HEK293 (cell line): ENCODE data around the gene NOC2L.
A peak's percentile ranks its signal among the peaks of the same experiment; 100 is the strongest.

Source experiments
- BCL11A ChIP-seq: fragments of 450-650 bp; formaldehyde crosslinking; IDR thresholded peaks from 2 replicates; pipeline ENCODE4 v1.5.1; 2016; ENCODE audit warnings: low read depth, missing biosample characterization, missing genetic modification characterization
- GLI2 ChIP-seq: fragments of 450-650 bp; formaldehyde crosslinking; IDR thresholded peaks from 2 replicates; pipeline ENCODE4; 2017; ENCODE audit warnings: missing biosample characterization, missing genetic modification characterization, low read depth, borderline replicate concordance
- KLF10 ChIP-seq: fragments of 450-650 bp; IDR thresholded peaks from 2 replicates; pipeline ENCODE4 v1.5.1; 2018; ENCODE audit warnings: missing biosample characterization, mild to moderate bottlenecking, missing genetic modification characterization
- KLF16 ChIP-seq: fragments of 450-650 bp; formaldehyde crosslinking; IDR thresholded peaks from 2 replicates; pipeline ENCODE4 v1.5.1; 2017; ENCODE audit warnings: missing biosample characterization, missing genetic modification characterization
- KLF9 ChIP-seq: fragments of 450-650 bp; formaldehyde crosslinking; IDR thresholded peaks from 2 replicates; pipeline ENCODE4 v1.5.1; 2016; ENCODE audit warnings: missing biosample characterization, missing genetic modification characterization, low read depth
- RBAK ChIP-seq: fragments of 450-650 bp; formaldehyde crosslinking; IDR thresholded peaks from 2 replicates; pipeline ENCODE4 v1.5.1; 2016; ENCODE audit warnings: missing biosample characterization, missing genetic modification characterization
- ZBTB1 ChIP-seq: fragments of 450-650 bp; formaldehyde crosslinking; IDR thresholded peaks from 2 replicates; pipeline ENCODE4 v1.5.1; 2016; ENCODE audit warnings: missing biosample characterization, missing genetic modification characterization
- ZBTB8A ChIP-seq: fragments of 450-650 bp; formaldehyde crosslinking; IDR thresholded peaks from 2 replicates; pipeline ENCODE4 v1.5.1; 2016; ENCODE audit warnings: missing biosample characterization, missing genetic modification characterization
- ZNF140 ChIP-seq: fragments of 450-650 bp; formaldehyde crosslinking; IDR thresholded peaks from 2 replicates; pipeline ENCODE4 v1.5.1; 2016; ENCODE audit warnings: missing biosample characterization, missing genetic modification characterization
- ZNF184 ChIP-seq: fragments of 450-650 bp; IDR thresholded peaks from 2 replicates; pipeline ENCODE4 v1.5.1; 2018; ENCODE audit warnings: missing biosample characterization, mild to moderate bottlenecking, missing genetic modification characterization
- ZNF214 ChIP-seq: fragments of 450-650 bp; formaldehyde crosslinking; IDR thresholded peaks from 2 replicates; pipeline ENCODE4 v1.5.1; 2017; ENCODE audit warnings: missing biosample characterization, mild to moderate bottlenecking, missing genetic modification characterization, borderline replicate concordance
- ZNF266 ChIP-seq: fragments of 450-650 bp; formaldehyde crosslinking; IDR thresholded peaks from 2 replicates; pipeline ENCODE4 v1.5.1; 2016; ENCODE audit warnings: missing biosample characterization, missing genetic modification characterization, low read depth
- ZNF302 ChIP-seq: fragments of 450-650 bp; formaldehyde crosslinking; IDR thresholded peaks from 2 replicates; pipeline ENCODE4 v1.5.1; 2016; ENCODE audit warnings: missing biosample characterization, missing genetic modification characterization, low read depth
- ZNF311 ChIP-seq: fragments of 450-650 bp; formaldehyde crosslinking; IDR thresholded peaks from 2 replicates; pipeline ENCODE4 v1.5.1; 2017; ENCODE audit warnings: missing biosample characterization, missing genetic modification characterization, borderline replicate concordance
- ZNF391 ChIP-seq: fragments of 450-650 bp; formaldehyde crosslinking; IDR thresholded peaks from 2 replicates; pipeline ENCODE4 v1.5.1; 2016; ENCODE audit warnings: low read depth, missing biosample characterization, missing genetic modification characterization, borderline replicate concordance
- ZNF404 ChIP-seq: fragments of 450-650 bp; formaldehyde crosslinking; IDR thresholded peaks from 2 replicates; pipeline ENCODE4 v1.5.1; 2017; ENCODE audit warnings: missing biosample characterization, missing genetic modification characterization
- ZNF558 ChIP-seq: fragments of 450-650 bp; formaldehyde crosslinking; IDR thresholded peaks from 2 replicates; pipeline ENCODE4 v1.5.1; 2016; ENCODE audit warnings: missing biosample characterization, missing genetic modification characterization
- ZNF561 ChIP-seq: fragments of 450-650 bp; IDR thresholded peaks from 2 replicates; pipeline ENCODE4 v1.5.1; 2018; ENCODE audit warnings: missing biosample characterization, missing genetic modification characterization, borderline replicate concordance
- ZNF600 ChIP-seq: fragments of 450-650 bp; formaldehyde crosslinking; IDR thresholded peaks from 2 replicates; pipeline ENCODE4 v1.5.1; 2016; ENCODE audit warnings: missing biosample characterization, missing genetic modification characterization
- ZNF626 ChIP-seq: fragments of 450-650 bp; sonication (Bioruptor Pico); formaldehyde crosslinking; IDR thresholded peaks from 2 replicates; pipeline ENCODE4 v1.5.1; 2018; ENCODE audit warnings: missing biosample characterization, missing genetic modification characterization, inconsistent platforms
- ZNF660 ChIP-seq: fragments of 450-650 bp; IDR thresholded peaks from 2 replicates; pipeline ENCODE4 v1.5.1; 2018; ENCODE audit warnings: missing biosample characterization, mild to moderate bottlenecking, missing genetic modification characterization
- ZNF768 ChIP-seq: fragments of 450-650 bp; formaldehyde crosslinking; IDR thresholded peaks from 2 replicates; pipeline ENCODE4 v1.5.1; 2018; ENCODE audit warnings: missing biosample characterization, mild to moderate bottlenecking, missing genetic modification characterization
- ZXDB ChIP-seq: fragments of 450-650 bp; formaldehyde crosslinking; IDR thresholded peaks from 2 replicates; pipeline ENCODE4 v1.5.1; 2016; ENCODE audit warnings: missing biosample characterization, missing genetic modification characterization
- TF ChIP-seq, protein P1 (sequence below): fragments of 450-650 bp; formaldehyde crosslinking; IDR thresholded peaks from 2 replicates; pipeline ENCODE4 v1.5.1; 2016; ENCODE audit warnings: missing biosample characterization, missing genetic modification characterization
- TF ChIP-seq, protein P2 (sequence below): fragments of 450-650 bp; IDR thresholded peaks from 2 replicates; pipeline ENCODE4 v1.5.1; 2018; ENCODE audit warnings: missing biosample characterization, mild to moderate bottlenecking, missing genetic modification characterization
- TF ChIP-seq, protein P3 (sequence below): fragments of 450-650 bp; formaldehyde crosslinking; IDR thresholded peaks from 2 replicates; pipeline ENCODE4 v1.5.1; 2016; ENCODE audit warnings: missing biosample characterization, missing genetic modification characterization, borderline replicate concordance
- TF ChIP-seq, protein P4 (sequence below): fragments of 450-650 bp; formaldehyde crosslinking; IDR thresholded peaks from 2 replicates; pipeline ENCODE4 v1.5.1; 2016; ENCODE audit warnings: missing biosample characterization, missing genetic modification characterization
- TF ChIP-seq, protein P5 (sequence below): fragments of 450-650 bp; formaldehyde crosslinking; IDR thresholded peaks from 2 replicates; pipeline ENCODE4 v1.5.1; 2016; ENCODE audit warnings: missing biosample characterization, missing genetic modification characterization

NOC2L gene

DNA sequence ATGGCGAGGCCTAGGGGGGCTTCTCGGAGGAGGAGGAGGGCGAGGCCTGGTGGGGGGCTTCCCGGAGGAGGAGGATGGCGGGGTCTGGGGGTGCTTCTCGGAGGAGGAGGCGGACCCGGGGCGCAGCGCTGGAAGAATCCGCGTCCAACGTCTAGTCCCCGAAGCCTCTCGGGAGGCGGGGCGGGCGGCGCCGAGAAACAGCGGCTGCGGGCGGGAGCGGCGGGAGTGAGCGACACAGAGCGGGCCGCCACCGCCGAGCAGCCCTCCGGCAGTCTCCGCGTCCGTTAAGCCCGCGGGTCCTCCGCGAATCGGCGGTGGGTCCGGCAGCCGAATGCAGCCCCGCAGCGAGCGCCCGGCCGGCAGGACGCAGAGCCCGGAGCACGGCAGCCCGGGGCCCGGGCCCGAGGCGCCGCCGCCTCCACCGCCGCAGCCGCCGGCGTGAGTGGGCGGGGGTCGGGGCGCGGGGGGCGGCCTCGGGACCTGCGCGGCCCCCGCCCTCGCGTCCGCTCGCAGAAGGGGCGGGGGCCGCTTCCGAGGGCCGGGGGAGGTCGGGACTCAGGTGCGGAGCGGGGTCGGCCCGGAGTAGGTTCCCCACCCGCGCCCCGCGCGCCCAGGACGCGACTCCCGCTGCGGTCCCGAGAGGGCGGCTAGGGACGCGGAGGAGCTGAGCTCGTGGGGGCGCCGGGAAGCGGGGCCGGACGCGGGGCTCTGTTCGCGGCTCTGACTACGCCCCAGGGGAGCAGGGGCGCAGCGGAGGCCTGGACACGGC lies 1.5 kb upstream of the NOC2L start, which contains the start of gene KLHL17 (continued):
- TF ChIP-seq, protein P1, sequence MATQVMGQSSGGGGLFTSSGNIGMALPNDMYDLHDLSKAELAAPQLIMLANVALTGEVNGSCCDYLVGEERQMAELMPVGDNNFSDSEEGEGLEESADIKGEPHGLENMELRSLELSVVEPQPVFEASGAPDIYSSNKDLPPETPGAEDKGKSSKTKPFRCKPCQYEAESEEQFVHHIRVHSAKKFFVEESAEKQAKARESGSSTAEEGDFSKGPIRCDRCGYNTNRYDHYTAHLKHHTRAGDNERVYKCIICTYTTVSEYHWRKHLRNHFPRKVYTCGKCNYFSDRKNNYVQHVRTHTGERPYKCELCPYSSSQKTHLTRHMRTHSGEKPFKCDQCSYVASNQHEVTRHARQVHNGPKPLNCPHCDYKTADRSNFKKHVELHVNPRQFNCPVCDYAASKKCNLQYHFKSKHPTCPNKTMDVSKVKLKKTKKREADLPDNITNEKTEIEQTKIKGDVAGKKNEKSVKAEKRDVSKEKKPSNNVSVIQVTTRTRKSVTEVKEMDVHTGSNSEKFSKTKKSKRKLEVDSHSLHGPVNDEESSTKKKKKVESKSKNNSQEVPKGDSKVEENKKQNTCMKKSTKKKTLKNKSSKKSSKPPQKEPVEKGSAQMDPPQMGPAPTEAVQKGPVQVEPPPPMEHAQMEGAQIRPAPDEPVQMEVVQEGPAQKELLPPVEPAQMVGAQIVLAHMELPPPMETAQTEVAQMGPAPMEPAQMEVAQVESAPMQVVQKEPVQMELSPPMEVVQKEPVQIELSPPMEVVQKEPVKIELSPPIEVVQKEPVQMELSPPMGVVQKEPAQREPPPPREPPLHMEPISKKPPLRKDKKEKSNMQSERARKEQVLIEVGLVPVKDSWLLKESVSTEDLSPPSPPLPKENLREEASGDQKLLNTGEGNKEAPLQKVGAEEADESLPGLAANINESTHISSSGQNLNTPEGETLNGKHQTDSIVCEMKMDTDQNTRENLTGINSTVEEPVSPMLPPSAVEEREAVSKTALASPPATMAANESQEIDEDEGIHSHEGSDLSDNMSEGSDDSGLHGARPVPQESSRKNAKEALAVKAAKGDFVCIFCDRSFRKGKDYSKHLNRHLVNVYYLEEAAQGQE = no peak
- TF ChIP-seq ZNF214 (tag by site-specific recombination) = no peak
- TF ChIP-seq ZNF266 (tag by site-specific recombination) = no peak
- TF ChIP-seq, protein P2, sequence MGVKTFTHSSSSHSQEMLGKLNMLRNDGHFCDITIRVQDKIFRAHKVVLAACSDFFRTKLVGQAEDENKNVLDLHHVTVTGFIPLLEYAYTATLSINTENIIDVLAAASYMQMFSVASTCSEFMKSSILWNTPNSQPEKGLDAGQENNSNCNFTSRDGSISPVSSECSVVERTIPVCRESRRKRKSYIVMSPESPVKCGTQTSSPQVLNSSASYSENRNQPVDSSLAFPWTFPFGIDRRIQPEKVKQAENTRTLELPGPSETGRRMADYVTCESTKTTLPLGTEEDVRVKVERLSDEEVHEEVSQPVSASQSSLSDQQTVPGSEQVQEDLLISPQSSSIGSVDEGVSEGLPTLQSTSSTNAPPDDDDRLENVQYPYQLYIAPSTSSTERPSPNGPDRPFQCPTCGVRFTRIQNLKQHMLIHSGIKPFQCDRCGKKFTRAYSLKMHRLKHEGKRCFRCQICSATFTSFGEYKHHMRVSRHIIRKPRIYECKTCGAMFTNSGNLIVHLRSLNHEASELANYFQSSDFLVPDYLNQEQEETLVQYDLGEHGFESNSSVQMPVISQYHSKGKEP = peak; percentile 46
- 0 out of 2 replicates have a peak, but pooled peaks have one; percentile 42 for TF ChIP-seq KLF16 (tag by site-specific recombination)
- TF ChIP-seq, protein P3, sequence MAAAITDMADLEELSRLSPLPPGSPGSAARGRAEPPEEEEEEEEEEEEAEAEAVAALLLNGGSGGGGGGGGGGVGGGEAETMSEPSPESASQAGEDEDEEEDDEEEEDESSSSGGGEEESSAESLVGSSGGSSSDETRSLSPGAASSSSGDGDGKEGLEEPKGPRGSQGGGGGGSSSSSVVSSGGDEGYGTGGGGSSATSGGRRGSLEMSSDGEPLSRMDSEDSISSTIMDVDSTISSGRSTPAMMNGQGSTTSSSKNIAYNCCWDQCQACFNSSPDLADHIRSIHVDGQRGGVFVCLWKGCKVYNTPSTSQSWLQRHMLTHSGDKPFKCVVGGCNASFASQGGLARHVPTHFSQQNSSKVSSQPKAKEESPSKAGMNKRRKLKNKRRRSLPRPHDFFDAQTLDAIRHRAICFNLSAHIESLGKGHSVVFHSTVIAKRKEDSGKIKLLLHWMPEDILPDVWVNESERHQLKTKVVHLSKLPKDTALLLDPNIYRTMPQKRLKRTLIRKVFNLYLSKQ = no peak
- peak; percentile 91; the same call in 1 of the 2 replicates for TF ChIP-seq ZNF768
- no peak for TF ChIP-seq ZNF660 (tag by site-specific recombination)
- no peak for TF ChIP-seq BCL11A (tag by site-specific recombination)
- peak; percentile 61 for TF ChIP-seq KLF9 (tag by site-specific recombination)
- TF ChIP-seq GLI2 (tag by site-specific recombination) = no peak
- no peak for TF ChIP-seq RBAK (tag by site-specific recombination)
- no peak for TF ChIP-seq ZNF302
- TF ChIP-seq ZNF140 (tag by site-specific recombination) = no peak
- TF ChIP-seq ZBTB8A (tag by site-specific recombination) = peak; percentile 64; the same call in 1 of the 2 replicates
- TF ChIP-seq, protein P4, sequence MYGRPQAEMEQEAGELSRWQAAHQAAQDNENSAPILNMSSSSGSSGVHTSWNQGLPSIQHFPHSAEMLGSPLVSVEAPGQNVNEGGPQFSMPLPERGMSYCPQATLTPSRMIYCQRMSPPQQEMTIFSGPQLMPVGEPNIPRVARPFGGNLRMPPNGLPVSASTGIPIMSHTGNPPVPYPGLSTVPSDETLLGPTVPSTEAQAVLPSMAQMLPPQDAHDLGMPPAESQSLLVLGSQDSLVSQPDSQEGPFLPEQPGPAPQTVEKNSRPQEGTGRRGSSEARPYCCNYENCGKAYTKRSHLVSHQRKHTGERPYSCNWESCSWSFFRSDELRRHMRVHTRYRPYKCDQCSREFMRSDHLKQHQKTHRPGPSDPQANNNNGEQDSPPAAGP (tag by site-specific recombination) = peak; percentile 45; the same call in 1 of the 2 replicates
- TF ChIP-seq ZNF311 (tag by site-specific recombination) = no peak
- TF ChIP-seq ZNF600 (tag by site-specific recombination) = 0 out of 2 replicates have a peak, but pooled peaks have one; percentile 18
- no peak for TF ChIP-seq ZBTB1 (tag by site-specific recombination)
- TF ChIP-seq ZNF558 (tag by site-specific recombination) = no peak
- no peak for TF ChIP-seq ZNF184
- TF ChIP-seq ZNF561 (tag by site-specific recombination) = peak; percentile 44; the same call in 1 of the 2 replicates
- no peak for TF ChIP-seq ZXDB (tag by site-specific recombination)
- TF ChIP-seq ZNF391 = peak; percentile 57; the same call in 1 of the 2 replicates
- no peak for TF ChIP-seq ZNF404
- peak; percentile 55; the same call in 1 of the 2 replicates for TF ChIP-seq KLF10 (tag by site-specific recombination)
- TF ChIP-seq ZNF626 (tag by site-specific recombination) = no peak
- TF ChIP-seq, protein P5, sequence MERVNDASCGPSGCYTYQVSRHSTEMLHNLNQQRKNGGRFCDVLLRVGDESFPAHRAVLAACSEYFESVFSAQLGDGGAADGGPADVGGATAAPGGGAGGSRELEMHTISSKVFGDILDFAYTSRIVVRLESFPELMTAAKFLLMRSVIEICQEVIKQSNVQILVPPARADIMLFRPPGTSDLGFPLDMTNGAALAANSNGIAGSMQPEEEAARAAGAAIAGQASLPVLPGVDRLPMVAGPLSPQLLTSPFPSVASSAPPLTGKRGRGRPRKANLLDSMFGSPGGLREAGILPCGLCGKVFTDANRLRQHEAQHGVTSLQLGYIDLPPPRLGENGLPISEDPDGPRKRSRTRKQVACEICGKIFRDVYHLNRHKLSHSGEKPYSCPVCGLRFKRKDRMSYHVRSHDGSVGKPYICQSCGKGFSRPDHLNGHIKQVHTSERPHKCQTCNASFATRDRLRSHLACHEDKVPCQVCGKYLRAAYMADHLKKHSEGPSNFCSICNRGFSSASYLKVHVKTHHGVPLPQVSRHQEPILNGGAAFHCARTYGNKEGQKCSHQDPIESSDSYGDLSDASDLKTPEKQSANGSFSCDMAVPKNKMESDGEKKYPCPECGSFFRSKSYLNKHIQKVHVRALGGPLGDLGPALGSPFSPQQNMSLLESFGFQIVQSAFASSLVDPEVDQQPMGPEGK (tag by site-specific recombination) = no peak; the same call in none of the 2 replicates
